Upper lobe of left lung (tissue), 6 donors: ENCODE measurements around the gene MMD. TPM values are rescaled to one million over a fixed set of nuclear protein-coding genes. Genes with fewer than 3 reads are reported as not detected.
A peak's percentile ranks its signal among the peaks of the same experiment; 100 is the strongest.

Source experiments
- ATAC-seq, 2 donors: fragments of 200-7000 bp; cut with Tn5 transposase; one replicate each; pipeline ENCODE4 v1.9.1; 2022; ENCODE audit warnings: mild to moderate bottlenecking in 2 of 2, moderate library complexity in 2 of 2; ENCODE audit not compliant: low FRiP score in 2 of 2
- DNase-seq, 2 donors: peaks; one replicate each; pipeline ENCODE4 v3.0.0-alpha.2; 2019 to 2020
- H3K27ac ChIP-seq, 4 donors: fragments of 200-600 bp; sonication (generic); one replicate each; pipeline ENCODE4 v1.5.1; 2016 to 2019
- H3K27me3 ChIP-seq, 4 donors: fragments of 200-600 bp; sonication (generic); one replicate each; pipeline ENCODE4 v1.5.1; 2017 to 2019
- H3K36me3 ChIP-seq, 4 donors: fragments of 200-600 bp; sonication (generic); one replicate each; pipeline ENCODE4 v1.5.1; 2016 to 2019
- H3K4me1 ChIP-seq, 4 donors: fragments of 200-600 bp; sonication (generic); one replicate each; pipeline ENCODE4 v1.5.1; 2018 to 2019
- H3K4me3 ChIP-seq, 4 donors: fragments of 200-600 bp; sonication (generic); one replicate each; pipeline ENCODE4 v1.5.1; 2017 to 2019; ENCODE audit warnings: mild to moderate bottlenecking in 2 of 4, moderate library complexity in 1 of 4
- H3K9me3 ChIP-seq, 4 donors: fragments of 200-600 bp; sonication (generic); one replicate each; pipeline ENCODE4 v1.5.1; 2018 to 2019
- EP300 ChIP-seq, 4 donors: sonication (generic); formaldehyde crosslinking; IDR thresholded peaks; one replicate each; pipeline ENCODE4 v1.5.1; 2017; ENCODE audit warnings: antibody characterized with exemption in 4 of 4, control low read depth in 2 of 4
- POLR2A ChIP-seq, 4 donors: fragments of 450-650 bp; IDR thresholded peaks; one replicate each; pipeline ENCODE4 v1.5.1; 2016 to 2017; ENCODE audit warnings: antibody characterized with exemption in 4 of 4, mild to moderate bottlenecking in 2 of 4
- POLR2AphosphoS5 ChIP-seq, 2 donors: sonication (generic); formaldehyde crosslinking; IDR thresholded peaks; one replicate each; pipeline ENCODE4 v1.5.1; 2017; ENCODE audit warnings: antibody characterized with exemption in 2 of 2
- WGBS, 2 donors: methylation state at CpG; one replicate each; pipeline ENCODE4 v1.1.5; 2017 to 2018; 5-methylcytosine and 5-hydroxymethylcytosine counted together
- total RNA-seq, 6 donors: library from RNA; depleted of rRNA in 4 of 6; stranded (reverse); fragments of >200 nt in 4 of 6; gene quantifications; one replicate each; pipeline versions ENCODE4 v1.1.0 to v1.2.1, GENCODE V29; 2016 to 2021
- TF ChIP-seq, protein P1 (sequence below), 6 experiments: fragments of 450-650 bp in 4 of 6; fragments of 200-600 bp in 2 of 6; sonication (generic) in 2 of 6; IDR thresholded peaks; one replicate each; pipeline ENCODE4 v1.5.1; 2016 to 2019; ENCODE audit warnings: antibody characterized with exemption in 6 of 6
- donor health status: DM: no; HTN: no; CAD: no; lungs with moderate emphysema.
- donor health status: DM: no; HTN: yes; CAD: no; lungs with severe emphysema.

MMD gene
- total RNA-seq, 6 donors from 2014 or later, result 13.5 to 26.7 (median 19.0) TPM

DNA sequence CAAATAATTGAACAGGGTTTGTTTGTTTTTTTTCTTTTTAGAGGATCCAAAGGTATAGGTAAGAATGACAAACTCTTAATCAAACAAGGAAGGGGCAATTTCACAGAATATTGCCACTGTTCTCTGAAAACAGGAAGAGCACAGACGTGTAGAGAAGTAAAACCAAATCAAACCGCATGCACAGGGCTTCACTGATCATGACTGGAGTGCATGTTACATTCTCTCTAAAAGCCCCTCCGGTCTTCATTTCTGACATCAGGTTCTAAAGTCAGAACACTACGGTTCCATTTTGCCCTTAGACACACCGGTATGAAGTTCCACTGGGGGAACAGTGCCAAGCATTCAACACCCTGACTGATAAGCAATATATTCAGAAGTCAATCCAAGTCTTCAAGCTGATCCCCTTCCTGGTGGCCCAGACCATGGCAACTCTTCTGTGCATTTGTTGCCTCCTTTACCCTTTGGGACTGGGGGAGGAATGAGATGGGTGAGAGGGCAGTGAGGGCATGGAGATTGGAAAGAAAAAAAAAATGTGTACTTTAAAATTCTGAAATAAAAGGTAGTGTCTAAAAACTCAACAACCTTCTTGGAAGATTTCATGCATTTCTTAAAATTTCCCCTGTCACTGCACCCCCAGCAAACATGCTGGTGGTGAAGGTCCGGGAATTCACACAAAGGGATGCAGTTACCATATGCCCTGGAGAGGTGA, 1.4 kb downstream of the MMD start:
- H3K4me1 ChIP-seq, result peaks cover 11 to 25% (median 16%) of the 10 kb centered on the region in 4 donors
- H3K27ac ChIP-seq, result peak overlapping the region; percentile 72 to 91 (median 85)
- no peaks in the 10 kb centered on the region for H3K9me3 ChIP-seq
- peak overlapping the region in 3 of 4 donors; percentile 79 to 92 (median 91) for H3K4me3 ChIP-seq
- TF ChIP-seq EP300 (IDR thresholded peaks at IDR 0.05) (no peak), POLR2A (IDR thresholded peaks at IDR 0.05) (peak in 1 of 4 donors; percentile 42)
- H3K27me3 ChIP-seq, result no peaks in the 10 kb centered on the region
- H3K36me3 ChIP-seq, result no peaks in the 10 kb centered on the region
- WGBS, 2 donors, result 27 to 37% methylated on average over 6 of the region's 6 CpGs
- ATAC-seq (no peak), DNase-seq (no peak)

DNA sequence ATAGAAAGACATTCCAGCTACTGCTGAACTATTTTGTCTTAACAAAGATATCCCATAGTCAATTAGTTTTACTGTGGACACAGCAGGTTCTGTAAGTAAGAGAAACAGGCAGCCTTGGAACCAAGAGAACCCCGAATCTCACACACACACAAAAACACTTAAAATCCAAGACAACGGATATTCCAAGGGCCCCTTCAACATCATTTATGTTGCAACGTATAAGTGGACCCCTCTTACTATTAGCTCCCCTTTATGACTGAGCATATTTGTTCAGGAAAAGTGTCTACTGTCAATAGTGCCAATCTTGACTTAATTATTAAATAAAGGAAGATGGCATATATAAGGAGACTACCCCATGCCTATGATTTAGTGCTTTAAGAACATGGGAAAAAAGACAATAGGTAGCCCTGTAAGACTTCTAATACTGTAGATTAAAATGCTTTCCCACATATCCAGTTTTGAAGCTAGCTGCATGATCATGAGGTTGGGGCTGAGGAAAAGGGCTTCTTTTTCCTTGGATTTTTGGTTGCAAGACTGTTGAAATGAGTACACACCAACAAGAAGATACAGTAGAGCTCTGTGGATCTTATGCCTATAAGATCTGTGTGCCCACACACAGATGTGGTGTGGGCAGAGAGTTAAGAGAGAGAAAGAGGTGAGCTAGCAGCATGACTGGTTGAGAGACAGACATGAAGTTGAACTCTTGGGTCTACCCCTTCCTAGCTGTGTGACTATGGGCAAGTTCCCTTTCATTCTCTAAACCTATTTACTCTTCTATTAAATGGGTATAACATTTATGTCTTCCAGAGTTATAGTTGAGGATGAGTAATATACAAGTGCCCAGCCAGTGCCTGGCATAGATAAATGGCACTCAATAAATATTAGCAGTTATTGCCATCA, 3.0 kb downstream of the MMD start:
- no peak overlapping the region for H3K4me3 ChIP-seq
- H3K27me3 ChIP-seq, result no peaks in the 10 kb centered on the region
- TF ChIP-seq POLR2A (IDR thresholded peaks at IDR 0.05), result no peak
- TF ChIP-seq, protein P1, sequence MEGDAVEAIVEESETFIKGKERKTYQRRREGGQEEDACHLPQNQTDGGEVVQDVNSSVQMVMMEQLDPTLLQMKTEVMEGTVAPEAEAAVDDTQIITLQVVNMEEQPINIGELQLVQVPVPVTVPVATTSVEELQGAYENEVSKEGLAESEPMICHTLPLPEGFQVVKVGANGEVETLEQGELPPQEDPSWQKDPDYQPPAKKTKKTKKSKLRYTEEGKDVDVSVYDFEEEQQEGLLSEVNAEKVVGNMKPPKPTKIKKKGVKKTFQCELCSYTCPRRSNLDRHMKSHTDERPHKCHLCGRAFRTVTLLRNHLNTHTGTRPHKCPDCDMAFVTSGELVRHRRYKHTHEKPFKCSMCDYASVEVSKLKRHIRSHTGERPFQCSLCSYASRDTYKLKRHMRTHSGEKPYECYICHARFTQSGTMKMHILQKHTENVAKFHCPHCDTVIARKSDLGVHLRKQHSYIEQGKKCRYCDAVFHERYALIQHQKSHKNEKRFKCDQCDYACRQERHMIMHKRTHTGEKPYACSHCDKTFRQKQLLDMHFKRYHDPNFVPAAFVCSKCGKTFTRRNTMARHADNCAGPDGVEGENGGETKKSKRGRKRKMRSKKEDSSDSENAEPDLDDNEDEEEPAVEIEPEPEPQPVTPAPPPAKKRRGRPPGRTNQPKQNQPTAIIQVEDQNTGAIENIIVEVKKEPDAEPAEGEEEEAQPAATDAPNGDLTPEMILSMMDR (IDR thresholded peaks at IDR 0.05), result no peak
- TF ChIP-seq EP300 (IDR thresholded peaks at IDR 0.05), result no peak
- TF ChIP-seq POLR2AphosphoS5 (IDR thresholded peaks at IDR 0.05), result no peak
- 86 to 90% methylated on average over 3 of the region's 3 CpGs for WGBS, 2 donors
- no peak overlapping the region for H3K27ac ChIP-seq
- H3K4me1 ChIP-seq, result peaks cover 11 to 25% (median 16%) of the 10 kb centered on the region in 4 donors
- H3K9me3 ChIP-seq, result no peaks in the 10 kb centered on the region
- DNase-seq, result no peak
- peaks cover 0 to 4% (median 0%) of the 10 kb centered on the region in 4 donors for H3K36me3 ChIP-seq
- ATAC-seq, result no peak

DNA sequence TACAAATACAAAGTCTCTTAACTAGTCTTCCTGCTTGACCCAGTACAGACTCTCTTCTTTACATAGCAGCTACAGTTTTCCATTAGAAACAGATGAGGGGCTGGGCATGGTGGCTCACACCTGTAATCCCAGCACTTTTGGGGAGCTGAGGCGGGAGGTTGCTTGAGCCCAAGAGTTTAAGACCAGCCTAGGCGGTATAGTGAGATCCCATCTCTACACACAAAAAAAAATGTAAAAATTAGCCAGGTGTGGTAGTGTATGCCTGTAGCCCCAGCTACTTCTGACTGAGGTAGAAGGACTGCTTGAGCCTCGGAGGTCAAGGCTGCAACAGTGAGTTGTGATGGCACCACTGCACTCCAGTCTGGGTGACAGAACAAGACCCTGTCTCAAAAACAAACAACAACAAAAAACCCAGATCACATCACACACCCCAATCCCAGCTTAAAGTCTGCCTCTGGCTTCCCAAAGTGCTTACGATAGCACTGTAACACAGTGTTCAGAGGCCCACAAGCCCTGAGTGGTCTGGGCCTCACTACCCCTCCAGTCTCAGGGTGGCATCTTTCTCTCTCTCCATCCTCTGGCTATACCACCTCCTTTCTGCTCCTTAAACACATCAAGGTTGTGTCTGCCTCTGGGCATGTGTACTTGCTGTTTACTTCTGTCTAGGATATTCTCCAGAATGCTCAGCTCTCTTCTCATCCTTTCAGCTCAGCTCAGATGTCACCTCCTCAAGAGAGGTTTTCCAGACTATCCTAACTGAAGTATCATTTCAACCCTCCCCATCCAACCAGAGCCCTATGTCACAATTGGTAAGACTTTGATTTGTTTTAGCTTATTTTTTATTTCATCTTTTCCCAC, 4.0 kb downstream of the MMD start:
- Histone ChIP-seq H3K4me3 (no peak overlapping the region), H3K9me3 (no peaks in the 10 kb centered on the region), H3K4me1 (peaks cover 11 to 23% (median 16%) of the 10 kb centered on the region in 4 donors), H3K27ac (no peak overlapping the region), H3K36me3 (peaks cover 0 to 13% (median 0%) of the 10 kb centered on the region in 4 donors), H3K27me3 (no peaks in the 10 kb centered on the region)
- WGBS, 2 donors, result 92 to 100% methylated on average over 4 of the region's 4 CpGs
- no peak for TF ChIP-seq EP300 (IDR thresholded peaks at IDR 0.05)
- TF ChIP-seq, protein P1 (IDR thresholded peaks at IDR 0.05), result no peak
- no peak for TF ChIP-seq POLR2A (IDR thresholded peaks at IDR 0.05)
- TF ChIP-seq POLR2AphosphoS5 (IDR thresholded peaks at IDR 0.05), result no peak
- DNase-seq (no peak), ATAC-seq (no peak)

DNA sequence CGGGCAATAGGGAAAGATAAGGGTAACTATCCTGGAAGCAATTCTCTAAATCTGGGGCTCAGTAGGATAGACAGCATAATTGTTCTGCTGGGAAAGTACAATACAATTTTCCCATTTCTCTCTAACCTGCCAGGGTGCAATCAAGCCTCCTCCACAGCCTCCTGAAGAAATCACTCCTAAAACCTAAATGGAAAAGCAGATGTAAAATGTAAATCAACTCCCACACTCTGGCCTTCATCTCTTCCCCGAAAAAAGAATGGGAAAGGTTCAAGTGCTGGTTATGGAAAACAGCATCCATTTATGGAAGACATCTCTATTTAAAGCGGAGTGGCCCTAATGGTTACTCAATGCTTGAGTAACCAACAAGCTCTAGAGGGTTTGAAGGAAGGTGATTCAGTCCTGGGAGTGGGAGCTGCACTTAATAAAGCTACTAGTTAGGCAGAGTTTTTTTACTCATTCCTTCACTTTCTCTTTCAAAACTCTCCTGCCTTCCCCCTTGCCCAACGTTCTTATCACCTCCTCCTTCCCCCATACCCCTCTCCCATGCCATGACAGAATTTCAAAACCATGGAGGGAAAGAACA, 5.1 kb downstream of the MMD start:
- no peaks in the 10 kb centered on the region for H3K9me3 ChIP-seq
- ATAC-seq (no peak), DNase-seq (no peak)
- 65 to 75% methylated on average over 4 of the region's 4 CpGs for WGBS, 2 donors
- no peak for TF ChIP-seq POLR2A (IDR thresholded peaks at IDR 0.05)
- TF ChIP-seq, protein P1 (IDR thresholded peaks at IDR 0.05), result no peak
- no peak for TF ChIP-seq POLR2AphosphoS5 (IDR thresholded peaks at IDR 0.05)
- no peak for TF ChIP-seq EP300 (IDR thresholded peaks at IDR 0.05)
- H3K27ac ChIP-seq, result no peak overlapping the region
- peaks cover 7 to 17% (median 12%) of the 10 kb centered on the region in 4 donors for H3K4me1 ChIP-seq
- H3K36me3 ChIP-seq, result peaks cover 0 to 14% (median 0%) of the 10 kb centered on the region in 4 donors
- no peak overlapping the region for H3K4me3 ChIP-seq
- no peaks in the 10 kb centered on the region for H3K27me3 ChIP-seq
